Cardiac fibroblast (primary cell): ENCODE results near the gene GSG1.
"Not testable (repeated sequence)": the region's sequence is repeated elsewhere in the genome, so short reads cannot be mapped to it uniquely, and the experiment has no call there.

Source experiments
- DNase-seq, 2 donors: peaks; one replicate each; pipeline versions ENCODE4 v3.0.0 to v3.0.0-alpha.2; 2010; ENCODE audit warnings: low read depth in 2 of 2
- H3K4me3 ChIP-seq, 2 donors: replicated peaks in 1 of 2; 1 replicate in 1 of 2; 2 replicates in 1 of 2; pipeline ENCODE4 v1.5.1; 2011; ENCODE audit warnings: low read depth in 2 of 2, low read length in 2 of 2, mild to moderate bottlenecking in 2 of 2, moderate library complexity in 1 of 2
- CTCF ChIP-seq: IDR thresholded peaks from one replicate; pipeline ENCODE4 v1.5.1; 2011; ENCODE audit warnings: low read depth, mild to moderate bottlenecking, low read length, inconsistent platforms

GSG1 gene

GRCh38 chr12:13042666-13043230 lies 60.7 kb downstream of the GSG1 start:
- no peak for TF ChIP-seq CTCF
- DNase-seq: no peak
- no peak overlapping the region for H3K4me3 ChIP-seq

GRCh38 chr12:13041224-13041623 lies 62.2 kb downstream of the GSG1 start:
- H3K4me3 ChIP-seq: no peak overlapping the region
- no peak for TF ChIP-seq CTCF
- no peak for DNase-seq

- no peak for DNase-seq
- H3K4me3 ChIP-seq: no peak overlapping the region
- no peak for TF ChIP-seq CTCF
Observed at GRCh38 chr12:13039328-13039956, 64.0 kb downstream of the GSG1 start.

GRCh38 chr12:13038491-13039161 lies 64.8 kb downstream of the GSG1 start:
- DNase-seq: peak; percentile 72 to 84
- no peak for TF ChIP-seq CTCF
- no peak overlapping the region for H3K4me3 ChIP-seq

GRCh38 chr12:13036881-13037280 lies 66.6 kb downstream of the GSG1 start:
- no peak for TF ChIP-seq CTCF
- no peak overlapping the region for H3K4me3 ChIP-seq
- DNase-seq: no peak

GRCh38 chr12:13035335-13035734 lies 68.1 kb downstream of the GSG1 start:
- not testable (repeated sequence) for DNase-seq

More at GRCh38 chr12:13035335-13035734, 68.1 kb downstream of the GSG1 start:
- H3K4me3 ChIP-seq: not testable (repeated sequence)
